Keratinocyte (primary cell): ENCODE data around the gene RAI14. TPM values are rescaled to one million over a fixed set of nuclear protein-coding genes. Genes with fewer than 3 reads are reported as not detected.

Source experiments
- DNase-seq: peaks from one replicate; pipeline ENCODE4 v3.0.0-alpha.2; 2011; ENCODE audit warnings: low read depth, missing footprints, low spot score
- FAIRE-seq: peaks from 2 replicates; lab custom pipeline; 2011; peaks lifted over from hg19 to GRCh38; lab: Jason Lieb, UNC
- H2AFZ ChIP-seq: 2 replicates; pipeline ENCODE4 v1.6.0; 2012; ENCODE audit warnings: low read length, control low read depth, inconsistent platforms; ENCODE audit not compliant: control insufficient read depth
- H3K27ac ChIP-seq: 2 replicates; pipeline ENCODE4 v1.5.1; 2011; ENCODE audit warnings: low read length; ENCODE audit not compliant: control insufficient read depth, insufficient read depth
- H3K27me3 ChIP-seq: 3 replicates; pipeline ENCODE4 v1.6.0; 2011; ENCODE audit warnings: low read length; ENCODE audit not compliant: control insufficient read depth, insufficient read depth; ENCODE audit errors: extremely low read depth
- H3K36me3 ChIP-seq, 2 experiments: 2 replicates in 1 of 2; 3 replicates in 1 of 2; pipeline ENCODE4 v1.5.1; 2011; ENCODE audit warnings: low read length in 2 of 2, mild to moderate bottlenecking in 1 of 2; ENCODE audit not compliant: control insufficient read depth in 2 of 2, insufficient read depth in 2 of 2; ENCODE audit errors: extremely low read depth in 1 of 2
- H3K4me1 ChIP-seq: 3 replicates; pipeline ENCODE4 v1.5.1; 2011; ENCODE audit warnings: low read length; ENCODE audit not compliant: control insufficient read depth, insufficient read depth; ENCODE audit errors: extremely low read depth
- H3K4me2 ChIP-seq: 3 replicates; pipeline ENCODE4 v1.6.0; 2011; ENCODE audit warnings: low read depth, low read length; ENCODE audit not compliant: control insufficient read depth, insufficient read depth; ENCODE audit errors: extremely low read depth
- H3K4me3 ChIP-seq, 3 experiments: fragments of 200-600 bp in 1 of 3; sonication (generic) in 1 of 3; 2 replicates in 2 of 3; 3 replicates in 1 of 3; pipeline ENCODE4 v1.5.1; 2011 to 2016; ENCODE audit warnings: low read length in 3 of 3, mild to moderate bottlenecking in 3 of 3, control low read depth in 2 of 3, inconsistent platforms in 1 of 3, low read depth in 1 of 3, mixed read lengths in 1 of 3, mixed run types in 1 of 3, moderate library complexity in 1 of 3; ENCODE audit not compliant: control insufficient read depth in 2 of 3, insufficient read depth in 2 of 3; ENCODE audit errors: extremely low read depth in 1 of 3
- H3K79me2 ChIP-seq: 2 replicates; pipeline ENCODE4 v1.6.0; 2012; ENCODE audit warnings: low read length; ENCODE audit not compliant: control insufficient read depth, insufficient read depth
- H3K9ac ChIP-seq: 3 replicates; pipeline ENCODE4 v1.6.0; 2011; ENCODE audit warnings: low read length; ENCODE audit not compliant: control insufficient read depth, insufficient read depth; ENCODE audit errors: extremely low read depth
- H3K9me1 ChIP-seq: 3 replicates; pipeline ENCODE4 v1.6.0; 2011; ENCODE audit warnings: low read length; ENCODE audit not compliant: control insufficient read depth, insufficient read depth; ENCODE audit errors: extremely low read depth
- H3K9me3 ChIP-seq: 2 replicates; pipeline ENCODE4 v1.5.1; 2012; ENCODE audit warnings: low read depth, low read length; ENCODE audit not compliant: control insufficient read depth
- H4K20me1 ChIP-seq: 3 replicates; pipeline ENCODE4 v1.6.0; 2011; ENCODE audit warnings: low read length; ENCODE audit not compliant: control insufficient read depth, insufficient read depth; ENCODE audit errors: extremely low read depth
- EZH2 ChIP-seq: IDR thresholded peaks from one replicate; pipeline ENCODE4 v1.6.1; 2012; ENCODE audit warnings: inconsistent platforms, mild to moderate bottlenecking, low read length, moderate library complexity
- dilution Hi-C: fragments of 300-500 bp; cut with MboI; formaldehyde crosslinking; loops from one replicate; pipeline ENCODE4 v1.7.0; 2020; ENCODE audit warnings: low sequenced_read_pairs; ENCODE audit not compliant: extremely low pct_ligation_motif_present
- polyA plus RNA-seq, 5 experiments: library from polyadenylated mRNA; depleted of rRNA in 3 of 5; stranded (reverse) in 3 of 5; stranded (forward) in 1 of 5; unstranded in 1 of 5; fragments of >200 nt; gene quantifications; 1 replicate in 1 of 5; 2 replicates in 3 of 5; 3 replicates in 1 of 5; pipeline versions ENCODE4 v1.2.1 to v1.2.3, GENCODE V29; 2011 to 2012; ENCODE audit warnings: missing spikeins in 2 of 5, low read depth in 1 of 5, low replicate concordance in 1 of 5
- TF ChIP-seq, protein P1 (sequence below), 3 experiments: IDR thresholded peaks in 1 of 3; conservative IDR thresholded peaks in 1 of 3; optimal IDR thresholded peaks in 1 of 3; 2 replicates in 2 of 3; 3 replicates in 1 of 3; pipeline versions ENCODE3 to v1.5.1; 2011; ENCODE audit warnings: low read length in 3 of 3, mild to moderate bottlenecking in 3 of 3, moderate library complexity in 2 of 3, control low read depth in 1 of 3, inconsistent platforms in 1 of 3; ENCODE audit not compliant: insufficient read depth in 2 of 3; ENCODE audit errors: extremely low read depth in 1 of 3

Gene RAI14
- polyA plus RNA-seq, 1 donor (not counting 4 experiments of a cell fraction or from before 2014, with no cell fraction given), result 31.4 TPM

DNA sequence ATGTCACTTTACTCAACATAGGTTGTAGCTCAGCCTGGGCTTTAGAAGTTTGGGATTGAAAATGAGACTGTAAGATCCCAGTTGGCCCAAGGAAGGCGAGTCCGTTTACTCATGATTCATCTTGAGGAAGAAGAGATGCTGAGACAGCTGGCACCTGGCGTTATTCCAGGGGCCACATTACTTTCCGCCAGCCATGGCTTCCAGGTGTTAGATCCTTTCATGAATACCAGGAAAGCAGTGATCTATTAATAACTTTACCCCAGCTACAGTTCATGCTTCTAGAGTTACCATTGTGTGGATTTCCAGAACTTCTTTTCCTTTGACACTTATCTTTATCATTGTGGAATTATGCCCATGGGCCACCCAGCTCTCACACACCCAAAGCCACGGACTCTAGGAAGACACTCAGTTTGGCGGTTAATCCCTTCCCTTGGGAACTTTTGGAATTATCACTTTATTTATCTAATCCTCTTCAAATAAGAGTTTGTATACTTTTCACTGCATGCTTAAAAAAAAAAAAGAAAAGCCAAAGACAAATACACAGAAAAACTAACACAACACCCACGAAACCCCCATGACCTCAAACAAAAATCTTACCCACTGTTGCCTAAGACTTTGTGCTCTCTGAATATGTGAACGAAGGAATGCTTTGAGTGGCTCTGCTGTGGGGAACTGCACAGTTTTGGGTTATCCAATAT lies 26.9 kb downstream of the RAI14 start:
- TF ChIP-seq, protein P1, sequence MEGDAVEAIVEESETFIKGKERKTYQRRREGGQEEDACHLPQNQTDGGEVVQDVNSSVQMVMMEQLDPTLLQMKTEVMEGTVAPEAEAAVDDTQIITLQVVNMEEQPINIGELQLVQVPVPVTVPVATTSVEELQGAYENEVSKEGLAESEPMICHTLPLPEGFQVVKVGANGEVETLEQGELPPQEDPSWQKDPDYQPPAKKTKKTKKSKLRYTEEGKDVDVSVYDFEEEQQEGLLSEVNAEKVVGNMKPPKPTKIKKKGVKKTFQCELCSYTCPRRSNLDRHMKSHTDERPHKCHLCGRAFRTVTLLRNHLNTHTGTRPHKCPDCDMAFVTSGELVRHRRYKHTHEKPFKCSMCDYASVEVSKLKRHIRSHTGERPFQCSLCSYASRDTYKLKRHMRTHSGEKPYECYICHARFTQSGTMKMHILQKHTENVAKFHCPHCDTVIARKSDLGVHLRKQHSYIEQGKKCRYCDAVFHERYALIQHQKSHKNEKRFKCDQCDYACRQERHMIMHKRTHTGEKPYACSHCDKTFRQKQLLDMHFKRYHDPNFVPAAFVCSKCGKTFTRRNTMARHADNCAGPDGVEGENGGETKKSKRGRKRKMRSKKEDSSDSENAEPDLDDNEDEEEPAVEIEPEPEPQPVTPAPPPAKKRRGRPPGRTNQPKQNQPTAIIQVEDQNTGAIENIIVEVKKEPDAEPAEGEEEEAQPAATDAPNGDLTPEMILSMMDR (optimal IDR thresholded peaks at IDR 0.05 in 1 of 3, IDR thresholded peaks at IDR 0.05 in 1 of 3, conservative IDR thresholded peaks at IDR 0.05 in 1 of 3; ENCODE audit: extremely low read depth in 1 of 3, insufficient read depth in 2 of 3, low read length in 3 of 3), result no peak
- no peak for TF ChIP-seq EZH2
- no peak overlapping the region for H3K4me3 ChIP-seq
- H3K4me1 ChIP-seq, result peaks cover 36% of the 10 kb centered on the region
- peak; percentile 33 for DNase-seq
- dilution Hi-C loops, result no loop called here
- no peaks in the 10 kb centered on the region for H3K9me1 ChIP-seq
- no peaks in the 10 kb centered on the region for H4K20me1 ChIP-seq
- peak overlapping the region; percentile 12 for H3K4me2 ChIP-seq
- peaks cover 37% of the 10 kb centered on the region for H3K79me2 ChIP-seq
- peaks cover 0 to 1% of the 10 kb centered on the region in 2 experiments for H3K36me3 ChIP-seq
- H3K27me3 ChIP-seq, result no peaks in the 10 kb centered on the region
- H3K9ac ChIP-seq, result no peak overlapping the region
- no peak overlapping the region for H2AFZ ChIP-seq
- H3K27ac ChIP-seq, result no peak overlapping the region
- no peaks in the 10 kb centered on the region for H3K9me3 ChIP-seq
- no peak for FAIRE-seq

DNA sequence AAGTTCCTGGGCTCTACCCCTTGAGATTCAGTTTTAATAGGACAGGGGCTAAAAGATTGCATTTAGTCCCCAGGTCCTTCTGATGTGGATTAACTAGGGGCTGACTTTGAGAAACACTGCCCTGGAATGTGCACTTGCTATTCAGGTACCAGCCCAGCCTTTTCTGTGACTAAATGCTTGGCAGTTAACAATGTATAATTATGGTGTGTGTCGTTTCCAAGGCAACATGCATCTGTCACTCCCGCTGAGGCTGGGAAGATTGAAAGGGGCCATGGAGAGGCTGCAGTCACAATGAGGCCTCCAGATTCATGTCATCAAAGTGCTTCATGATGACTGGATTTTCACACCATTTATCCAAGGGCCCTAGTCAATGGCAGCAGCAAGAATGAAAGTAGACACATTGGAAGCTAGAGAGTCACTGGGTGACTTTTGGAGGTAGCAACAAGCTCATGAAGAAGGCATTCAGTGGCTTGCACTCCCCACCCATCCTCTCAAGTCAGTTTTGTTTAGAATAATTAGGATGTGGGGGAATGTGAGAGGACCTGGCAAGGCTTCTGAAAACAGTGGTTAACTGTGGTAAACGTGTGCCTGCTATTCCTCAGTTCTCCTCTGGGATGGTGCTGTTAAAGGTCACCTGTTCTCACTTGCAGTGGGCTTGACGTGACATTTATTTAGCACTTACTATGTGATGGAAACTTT lies 28.3 kb downstream of the RAI14 start:
- no peaks in the 10 kb centered on the region for H3K27me3 ChIP-seq
- H3K79me2 ChIP-seq, result peaks cover 27% of the 10 kb centered on the region
- H3K4me3 ChIP-seq, result no peak overlapping the region
- dilution Hi-C loops, result no loop called here
- FAIRE-seq (no peak), DNase-seq (peak; percentile 26)
- peaks cover 4 to 5% of the 10 kb centered on the region in 2 experiments for H3K36me3 ChIP-seq
- H3K9me3 ChIP-seq, result no peaks in the 10 kb centered on the region
- no peak overlapping the region for H2AFZ ChIP-seq
- no peak overlapping the region for H3K4me2 ChIP-seq
- H3K9ac ChIP-seq, result no peak overlapping the region
- TF ChIP-seq, protein P1 (optimal IDR thresholded peaks at IDR 0.05 in 1 of 3, IDR thresholded peaks at IDR 0.05 in 1 of 3, conservative IDR thresholded peaks at IDR 0.05 in 1 of 3; ENCODE audit: extremely low read depth in 1 of 3, insufficient read depth in 2 of 3, low read length in 3 of 3), result peak; percentile 11 to 23 (median 19)
- no peak for TF ChIP-seq EZH2
- H3K27ac ChIP-seq, result peak overlapping the region; percentile 19
- H3K9me1 ChIP-seq, result no peaks in the 10 kb centered on the region
- H3K4me1 ChIP-seq, result peaks cover 36% of the 10 kb centered on the region
- no peaks in the 10 kb centered on the region for H4K20me1 ChIP-seq
